HepG2 (cell line): ENCODE measurements around the gene ETNK1. TPM values are rescaled to one million over a fixed set of nuclear protein-coding genes. Genes with fewer than 3 reads are reported as not detected.

ENCODE experiments used
- ATAC-seq: fragments of 200-7000 bp; cut with Tn5 transposase; 3 replicates; pipeline ENCODE4 v1.9.1; 2020; ENCODE audit warnings: mild to moderate bottlenecking, moderate library complexity
- BruUV-seq: library from RNA; stranded (reverse); fragments of 400-500 nt; replicated peaks from 2 replicates; lab custom pipeline; 2021; lab: Mats Ljungman, UMichigan
- CTCF ChIA-PET: fragments of 300-600 bp; formaldehyde crosslinking; extraction: SDS; loops from one replicate; lab custom pipeline; 2021; ENCODE audit warnings: low total read pairs, inconsistent platforms, low intra/inter-chr PET ratio; lab: Yijun Ruan, JAX
- POLR2A ChIA-PET: fragments of 350-600 bp; sonication (Branson Sonifier 250); formaldehyde crosslinking; loops from one replicate; lab custom pipeline; 2020; ENCODE audit warnings: antibody characterized with exemption, inconsistent platforms; lab: Yijun Ruan, JAX
- DNase-seq: peaks from one replicate; pipeline ENCODE4 v3.0.0-alpha.2; 2015; ENCODE audit warnings: low spot score
- FAIRE-seq: peaks from 3 replicates; lab custom pipeline; 2011; peaks lifted over from hg19 to GRCh38; lab: Jason Lieb, UNC
- H2AFZ ChIP-seq: one replicate; pipeline ENCODE4 v1.6.1; 2011; ENCODE audit warnings: low read length, inconsistent platforms
- H3K27ac ChIP-seq: fragments of 300-600 bp; 3 replicates; pipeline ENCODE4 v1.8.0; 2011; ENCODE audit warnings: mixed run types, mild to moderate bottlenecking, mixed read lengths, low read length, inconsistent platforms; ENCODE audit not compliant: insufficient read depth; ENCODE audit errors: extremely low read length
- H3K27me3 ChIP-seq, 2 experiments: fragments of 200-600 bp in 1 of 2; 2 replicates in 1 of 2; 3 replicates in 1 of 2; pipeline versions ENCODE4 v1.6.0 to v1.8.0; 2011; ENCODE audit warnings: low read length in 2 of 2, mild to moderate bottlenecking in 2 of 2, moderate library complexity in 2 of 2, inconsistent platforms in 1 of 2; ENCODE audit not compliant: insufficient read depth in 2 of 2, control insufficient read depth in 1 of 2
- H3K36me3 ChIP-seq, 2 experiments: fragments of 200-600 bp in 1 of 2; replicated peaks in 1 of 2; 2 replicates in 1 of 2; 3 replicates in 1 of 2; pipeline versions ENCODE4 v1.5.1 to v1.8.0; 2011; ENCODE audit warnings: low read length in 2 of 2, inconsistent platforms in 1 of 2; ENCODE audit not compliant: insufficient read depth in 2 of 2, control insufficient read depth in 1 of 2
- H3K4me1 ChIP-seq: 2 replicates; pipeline ENCODE4 v1.5.1; 2012; ENCODE audit warnings: low read length, inconsistent platforms; ENCODE audit not compliant: insufficient read depth
- H3K4me2 ChIP-seq: 2 replicates; pipeline ENCODE4 v1.6.0; 2011; ENCODE audit warnings: low read depth, low read length, inconsistent platforms
- H3K4me3 ChIP-seq, 3 experiments: fragments of 200-600 bp in 1 of 3; sonication (generic), shearing (Covaris generic) in 1 of 3; replicated peaks in 1 of 3; 2 replicates each; pipeline ENCODE4 v1.5.1; 2011 to 2016; ENCODE audit warnings: low read length in 3 of 3, inconsistent platforms in 2 of 3, low read depth in 2 of 3, mild to moderate bottlenecking in 2 of 3, control low read depth in 1 of 3, mixed read lengths in 1 of 3; ENCODE audit not compliant: insufficient read depth in 1 of 3
- H3K79me2 ChIP-seq: one replicate; pipeline ENCODE4 v1.6.1; 2011; ENCODE audit warnings: low read length, inconsistent platforms; ENCODE audit not compliant: insufficient read depth
- H3K9ac ChIP-seq: 2 replicates; pipeline ENCODE4 v1.6.0; 2011; ENCODE audit warnings: mild to moderate bottlenecking, low read depth, low read length, inconsistent platforms; ENCODE audit not compliant: insufficient read depth
- H3K9me3 ChIP-seq: 2 replicates; pipeline ENCODE4 v1.5.1; 2012; ENCODE audit warnings: mild to moderate bottlenecking, low read length
- H4K20me1 ChIP-seq: 2 replicates; pipeline ENCODE4 v1.6.0; 2011; ENCODE audit warnings: inconsistent platforms, mild to moderate bottlenecking, low read length, moderate library complexity; ENCODE audit not compliant: insufficient read depth
- EEA1 ChIP-seq: sonication (generic); formaldehyde crosslinking; IDR thresholded peaks from 2 replicates; pipeline ENCODE4 v1.5.1; 2020; ENCODE audit warnings: mild to moderate bottlenecking, missing genetic modification reagents, borderline replicate concordance
- GPN1 ChIP-seq: sonication (generic); formaldehyde crosslinking; IDR thresholded peaks from 2 replicates; pipeline ENCODE4 v1.5.1; 2020; ENCODE audit warnings: missing genetic modification reagents, borderline replicate concordance
- HNF4G ChIP-seq, 2 experiments: sonication (generic) in 1 of 2; formaldehyde crosslinking in 1 of 2; IDR thresholded peaks; 2 replicates each; pipeline versions ENCODE4 v1.4.0 to v1.6.1; 2011 to 2020; ENCODE audit warnings: borderline replicate concordance in 2 of 2, low read depth in 2 of 2, mild to moderate bottlenecking in 2 of 2, low read length in 1 of 2, missing genetic modification reagents in 1 of 2, moderate library complexity in 1 of 2
- KMT2B ChIP-seq: IDR thresholded peaks from 2 replicates; pipeline ENCODE4 v1.6.1; 2016; ENCODE audit warnings: missing genetic modification reagents, missing compliant biosample characterization
- PHF5A ChIP-seq: IDR thresholded peaks from one replicate; pipeline ENCODE4 v1.6.1; 2018; ENCODE audit warnings: low read depth, missing genetic modification reagents; ENCODE audit not compliant: unreplicated experiment
- POGZ ChIP-seq: sonication (generic); formaldehyde crosslinking; IDR thresholded peaks from 2 replicates; pipeline ENCODE4 v1.4.0; 2020; ENCODE audit warnings: mild to moderate bottlenecking, missing genetic modification reagents
- RAD21 ChIP-seq: fragments of 450-650 bp; formaldehyde crosslinking; IDR thresholded peaks from 2 replicates; pipeline ENCODE4 v1.5.0; 2020; ENCODE audit warnings: mild to moderate bottlenecking
- RXRB ChIP-seq: IDR thresholded peaks from 2 replicates; pipeline ENCODE4 v1.6.1; 2016; ENCODE audit warnings: borderline replicate concordance, missing genetic modification reagents, missing compliant biosample characterization
- U2AF1 ChIP-seq: fragments of 200-400 bp; formaldehyde crosslinking; optimal IDR thresholded peaks from 2 replicates; pipeline ENCODE3; 2017; ENCODE audit warnings: mild to moderate bottlenecking, low read depth, low read length
- YEATS4 ChIP-seq: sonication (generic); formaldehyde crosslinking; IDR thresholded peaks from 2 replicates; pipeline ENCODE4 v1.4.0; 2020; ENCODE audit warnings: missing genetic modification reagents, borderline replicate concordance
- ZNF451 ChIP-seq: sonication (generic); formaldehyde crosslinking; IDR thresholded peaks from 2 replicates; pipeline ENCODE4 v1.5.0; 2020; ENCODE audit warnings: mild to moderate bottlenecking, missing genetic modification reagents
- ZNF670 ChIP-seq: sonication (generic); formaldehyde crosslinking; IDR thresholded peaks from 2 replicates; pipeline ENCODE4 v1.8.0; 2022; ENCODE audit warnings: mild to moderate bottlenecking, missing genetic modification reagents, borderline replicate concordance
- WGBS: methylation state at CpG from one replicate; pipeline ENCODE4 v1.1.6; 2017; ENCODE audit warnings: low lambda C conversion rate; 5-methylcytosine and 5-hydroxymethylcytosine counted together
- in situ Hi-C: cut with HindIII; loops from 2 replicates; pipeline ENCODE4 v1.10.0; 2017; ENCODE audit warnings: low pct_unique_long_range_greater_than_20kb; ENCODE audit not compliant: extremely low pct_ligation_motif_present
- intact Hi-C: fragments of 100-400 bp; cut with micrococcal nuclease; formaldehyde crosslinking; loops from one replicate; pipeline ENCODE4 v1.10.0; 2022; ENCODE audit not compliant: unreplicated experiment
- polyA plus RNA-seq, 8 experiments: library from polyadenylated mRNA; depleted of rRNA in 3 of 8; stranded (reverse) in 7 of 8; unstranded in 1 of 8; fragments of >200 nt; fragmentation: Illumina TruSeq in 4 of 8; extraction: Trizol in 4 of 8; gene quantifications; 2 replicates each; pipeline versions ENCODE4 v1.2.1 to v1.2.3, GENCODE V29; 2011 to 2016; ENCODE audit warnings: low read depth in 4 of 8, missing spikeins in 1 of 8, mixed read lengths in 1 of 8; ENCODE audit not compliant: insufficient read depth in 1 of 8
- total RNA-seq, 5 experiments: library from RNA; depleted of rRNA; stranded (reverse); fragments of >200 nt; fragmentation: Illumina TruSeq; extraction: Trizol; gene quantifications; 2 replicates each; pipeline ENCODE4 v1.2.3, GENCODE V29; 2016; ENCODE audit warnings: low read depth in 1 of 5
- TF ChIP-seq, protein P1 (sequence below): sonication (generic); formaldehyde crosslinking; IDR thresholded peaks from 2 replicates; pipeline ENCODE4 v1.4.0; 2020; ENCODE audit warnings: mild to moderate bottlenecking, missing genetic modification reagents
- TF ChIP-seq, protein P2 (sequence below): sonication (generic); formaldehyde crosslinking; IDR thresholded peaks from 2 replicates; pipeline ENCODE4 v1.9.0; 2021; ENCODE audit warnings: missing genetic modification reagents, mild to moderate bottlenecking, borderline replicate concordance

ETNK1 gene
- total and polyA plus RNA-seq, 2 of the 13 experiments (the other 11 are each of a cell fraction or from before 2014, with no cell fraction given), result 14.4 to 55.7 TPM

DNA sequence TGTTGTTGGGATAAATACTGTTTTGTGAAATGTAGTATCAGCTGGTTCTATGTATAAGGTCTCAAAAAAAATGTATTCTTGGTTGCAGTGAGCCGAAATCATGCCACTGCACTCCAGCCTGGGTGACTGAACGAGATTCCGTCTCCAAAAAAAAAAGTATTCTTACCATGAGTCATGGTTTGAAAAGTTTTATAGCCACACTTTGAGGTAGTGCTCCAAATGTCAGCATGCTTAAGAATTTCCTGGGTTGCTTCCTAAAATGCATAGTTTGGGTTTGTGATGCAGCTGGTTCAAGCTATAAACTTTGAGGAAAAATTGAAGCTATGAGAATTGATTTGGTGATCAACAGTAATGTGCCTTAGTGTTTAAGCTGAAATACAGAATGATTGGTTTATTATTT is 48.0 kb downstream of the ETNK1 start:
- ChIA-PET CTCF (no interaction called here), POLR2A (no interaction called here)
- Histone ChIP-seq H2AFZ (no peak overlapping the region), H4K20me1 (no peaks in the 10 kb centered on the region), H3K79me2 (no peaks in the 10 kb centered on the region), H3K27me3 (no peaks in the 10 kb centered on the region), H3K4me2 (no peak overlapping the region), H3K36me3 (peaks cover 2 to 25% of the 10 kb centered on the region in 2 experiments; a peak in 4 of 5 replicates), H3K4me3 (no peak overlapping the region), H3K9me3 (no peaks in the 10 kb centered on the region), H3K27ac (no peak overlapping the region), H3K4me1 (no peaks in the 10 kb centered on the region), H3K9ac (no peak overlapping the region)
- in situ Hi-C loops, result no loop called here
- intact Hi-C loops, result no loop called here
- no peak for ATAC-seq
- BruUV-seq, result no TSS peak
- 99% methylated on average over 3 of the region's 3 CpGs for WGBS
- DNase-seq, result no peak
- no peak for FAIRE-seq
- TF ChIP-seq, protein P1, sequence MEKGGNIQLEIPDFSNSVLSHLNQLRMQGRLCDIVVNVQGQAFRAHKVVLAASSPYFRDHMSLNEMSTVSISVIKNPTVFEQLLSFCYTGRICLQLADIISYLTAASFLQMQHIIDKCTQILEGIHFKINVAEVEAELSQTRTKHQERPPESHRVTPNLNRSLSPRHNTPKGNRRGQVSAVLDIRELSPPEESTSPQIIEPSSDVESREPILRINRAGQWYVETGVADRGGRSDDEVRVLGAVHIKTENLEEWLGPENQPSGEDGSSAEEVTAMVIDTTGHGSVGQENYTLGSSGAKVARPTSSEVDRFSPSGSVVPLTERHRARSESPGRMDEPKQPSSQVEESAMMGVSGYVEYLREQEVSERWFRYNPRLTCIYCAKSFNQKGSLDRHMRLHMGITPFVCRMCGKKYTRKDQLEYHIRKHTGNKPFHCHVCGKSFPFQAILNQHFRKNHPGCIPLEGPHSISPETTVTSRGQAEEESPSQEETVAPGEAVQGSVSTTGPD, result no peak
- TF ChIP-seq ZNF451 (no peak), U2AF1 (no peak), KMT2B (CRISPR knock-in tag) (no peak), EEA1 (CRISPR knock-in tag) (no peak), PHF5A (CRISPR knock-in tag) (no peak), YEATS4 (no peak), RXRB (CRISPR knock-in tag) (no peak), GPN1 (CRISPR knock-in tag) (no peak), HNF4G (IDR thresholded peaks at IDR 0.05; ENCODE audit: borderline replicate concordance, low read depth, low read length) (no peak), HNF4G (CRISPR knock-in tag; IDR thresholded peaks at IDR 0.05; ENCODE audit: borderline replicate concordance, low read depth) (no peak), ZNF670 (CRISPR knock-in tag) (no peak), RAD21 (no peak), POGZ (CRISPR knock-in tag) (no peak)
- TF ChIP-seq, protein P2, sequence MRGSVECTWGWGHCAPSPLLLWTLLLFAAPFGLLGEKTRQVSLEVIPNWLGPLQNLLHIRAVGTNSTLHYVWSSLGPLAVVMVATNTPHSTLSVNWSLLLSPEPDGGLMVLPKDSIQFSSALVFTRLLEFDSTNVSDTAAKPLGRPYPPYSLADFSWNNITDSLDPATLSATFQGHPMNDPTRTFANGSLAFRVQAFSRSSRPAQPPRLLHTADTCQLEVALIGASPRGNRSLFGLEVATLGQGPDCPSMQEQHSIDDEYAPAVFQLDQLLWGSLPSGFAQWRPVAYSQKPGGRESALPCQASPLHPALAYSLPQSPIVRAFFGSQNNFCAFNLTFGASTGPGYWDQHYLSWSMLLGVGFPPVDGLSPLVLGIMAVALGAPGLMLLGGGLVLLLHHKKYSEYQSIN (CRISPR knock-in tag), result no peak
